ENCODE data around the gene SPRR3. TPM values are rescaled to one million over a fixed set of nuclear protein-coding genes. Genes with fewer than 3 reads are reported as not detected.

The SPRR3 gene
- total RNA-seq, 4 donors from 2014 or later: 7,283 to 22,357 (median 8,768) TPM

- no peak overlapping the region for H3K4me3 ChIP-seq
- H3K27ac ChIP-seq: no peak overlapping the region
- H3K36me3 ChIP-seq: no peaks in the 10 kb centered on the region
- intact Hi-C loops (cut with DNase I): no loop called here
- no peaks in the 10 kb centered on the region for H3K27me3 ChIP-seq
- H3K9me3 ChIP-seq: no peaks in the 10 kb centered on the region
- peaks cover 0 to 38% (median 4%) of the 10 kb centered on the region in 3 donors for H3K4me1 ChIP-seq
- whole genome bisulfite sequencing, 2 donors: 42 to 57% methylated on average over 1 of the region's 1 CpG
- DNase-seq: no peak
- TF ChIP-seq POLR2A (IDR thresholded peaks at IDR 0.05) (no peak), CTCF (IDR thresholded peaks at IDR 0.05) (no peak)
Measured at GRCh38 chr1:153035211-153035610, 33.7 kb downstream of the SPRR3 start.

GRCh38 chr1:153040950-153041631, 39.5 kb downstream of the SPRR3 start, which contains the start of gene SPRR2D:
SPRR2D (minus strand) TSS chr1:153041120; CDS start chr1:153040346, 774 bp downstream.
- Histone ChIP-seq H3K27ac (peak within 1 kb of the TSS in 1 of 4 donors; percentile 6), H3K27me3 (peaks cover 0 to 5% (median 0%) of the 10 kb centered on the region in 4 donors), H3K36me3 (no peaks in the 10 kb centered on the region), H3K4me3 (no peak within 1 kb of the TSS), H3K4me1 (no peaks in the 10 kb centered on the region), H3K9me3 (no peaks in the 10 kb centered on the region)
- intact Hi-C loops (cut with DNase I): no loop called here
- TF ChIP-seq CTCF (IDR thresholded peaks at IDR 0.05): no peak
- no peak for TF ChIP-seq POLR2A (IDR thresholded peaks at IDR 0.05)
- no peak for DNase-seq
- 40 to 52% methylated on average over 4 of the region's 4 CpGs for WGBS, 2 donors

- H3K4me1 ChIP-seq: no peaks in the 10 kb centered on the region
- H3K4me3 ChIP-seq: no peak overlapping the region
- intact Hi-C loops (cut with DNase I): no loop called here
- H3K36me3 ChIP-seq: no peaks in the 10 kb centered on the region
- H3K27me3 ChIP-seq: no peaks in the 10 kb centered on the region
- no peaks in the 10 kb centered on the region for H3K9me3 ChIP-seq
- DNase-seq: no peak
- no peak overlapping the region for H3K27ac ChIP-seq
- 71 to 78% methylated on average over 1 to 2 of the region's 2 CpGs for WGBS, 2 donors
- TF ChIP-seq POLR2A (IDR thresholded peaks at IDR 0.05) (no peak), CTCF (IDR thresholded peaks at IDR 0.05) (no peak)
Measured at GRCh38 chr1:153049211-153049610, 47.7 kb downstream of the SPRR3 start.

Small RNAs within 50 kb of the gene (small RNA-seq; reads per million reads assigned to genes)
- gene AL356867.1 (0 to 0.18 (median 0) reads per million in 4 donors), gene RF00322 (0 reads per million in 4 donors), gene SPRR1A (0.57 to 28.8 (median 3.4) reads per million in 4 donors)

Other genes starting within 250 kb of the SPRR3 start
- gene KPRP, start 243.7 kb upstream of the SPRR3 start, total RNA-seq: 1 to 10 TPM in 2 of 4 donors, under 1 TPM in 2; 0.09 to 3.7 (median 1.2) TPM
- gene LCE1F, start 226.6 kb upstream of the SPRR3 start, total RNA-seq: not detected
- gene LCE1E, start 215.5 kb upstream of the SPRR3 start, total RNA-seq: not detected
- not detected for gene LCE1D, start 205.0 kb upstream of the SPRR3 start, total RNA-seq
- under 1 TPM in 1 of 4 donors, not detected in 3; 0.57 TPM for gene LCE1C, start 195.1 kb upstream of the SPRR3 start, total RNA-seq
- gene LCE1B, start 189.8 kb upstream of the SPRR3 start, total RNA-seq: not detected
- gene LCE1A, start 174.3 kb upstream of the SPRR3 start, total RNA-seq: not detected
- gene LCE6A, start 158.9 kb upstream of the SPRR3 start, total RNA-seq: not detected
- not detected for gene LCE7A, start 141.8 kb upstream of the SPRR3 start, total RNA-seq
- not detected for gene SMCP, start 123.4 kb upstream of the SPRR3 start, total RNA-seq
- gene IVL, start 93.2 kb upstream of the SPRR3 start, total RNA-seq: 100 to 1,000 TPM; 155 to 336 (median 262) TPM
- gene SPRR5, start 54.5 kb upstream of the SPRR3 start, total RNA-seq: 1 to 10 TPM in 2 of 4 donors, not detected in 2; 1.3 to 2.2 TPM
- gene SPRR4, start 31.1 kb upstream of the SPRR3 start, total RNA-seq: 1 to 10 TPM in 2 of 4 donors, under 1 TPM in 1, not detected in 1; 0.64 to 6.4 (median 1.3) TPM
- 1,000 to 10,000 TPM in 1 of 4 donors, 100 to 1,000 TPM in 2, 10 to 100 TPM in 1; 57.4 to 1,951 (median 348) TPM for gene SPRR1A, start 17.7 kb upstream of the SPRR3 start, total RNA-seq
- gene SPRR1B, start 29.5 kb downstream of the SPRR3 start, total RNA-seq: 1,000 to 10,000 TPM in 1 of 4 donors, 100 to 1,000 TPM in 3; 102 to 3,090 (median 871) TPM
- 1,000 to 10,000 TPM in 1 of 4 donors, 100 to 1,000 TPM in 2, 1 to 10 TPM in 1; 8.2 to 1,680 (median 542) TPM for gene SPRR2D, start 39.4 kb downstream of the SPRR3 start, total RNA-seq
- gene SPRR2A, start 55.8 kb downstream of the SPRR3 start, total RNA-seq: 1,000 to 10,000 TPM in 3 of 4 donors, 10 to 100 TPM in 1; 60.3 to 5,271 (median 1,851) TPM
- 10 to 100 TPM in 1 of 4 donors, 1 to 10 TPM in 2, not detected in 1; 1.9 to 99.4 (median 7.0) TPM for gene SPRR2B, start 69.9 kb downstream of the SPRR3 start, total RNA-seq
- 1,000 to 10,000 TPM in 1 of 4 donors, 100 to 1,000 TPM in 2, 1 to 10 TPM in 1; 4.0 to 3,177 (median 449) TPM for gene SPRR2E, start 92.8 kb downstream of the SPRR3 start, total RNA-seq
- 1,000 to 10,000 TPM in 1 of 4 donors, 100 to 1,000 TPM in 1, 10 to 100 TPM in 1, under 1 TPM in 1; 0.76 to 1,391 (median 149) TPM for gene SPRR2F, start 111.8 kb downstream of the SPRR3 start, total RNA-seq
- 1 to 10 TPM in 1 of 4 donors, not detected in 3; 9.0 TPM for gene SPRR2G, start 149.1 kb downstream of the SPRR3 start, total RNA-seq
- gene LELP1, start 201.7 kb downstream of the SPRR3 start, total RNA-seq: not detected
- not detected for gene PRR9, start 215.8 kb downstream of the SPRR3 start, total RNA-seq

Data from esophagus squamous epithelium (tissue), 5 donors.